GM12801 (cell line): ENCODE data around the gene P2RX5.

Experiments
- TF ChIP-seq, protein P1 (sequence below): IDR thresholded peaks from one replicate; pipeline ENCODE4 v1.5.1; 2011; ENCODE audit warnings: control low read depth; ENCODE audit not compliant: insufficient read length; ENCODE audit errors: extremely low read depth

The P2RX5 gene

DNA sequence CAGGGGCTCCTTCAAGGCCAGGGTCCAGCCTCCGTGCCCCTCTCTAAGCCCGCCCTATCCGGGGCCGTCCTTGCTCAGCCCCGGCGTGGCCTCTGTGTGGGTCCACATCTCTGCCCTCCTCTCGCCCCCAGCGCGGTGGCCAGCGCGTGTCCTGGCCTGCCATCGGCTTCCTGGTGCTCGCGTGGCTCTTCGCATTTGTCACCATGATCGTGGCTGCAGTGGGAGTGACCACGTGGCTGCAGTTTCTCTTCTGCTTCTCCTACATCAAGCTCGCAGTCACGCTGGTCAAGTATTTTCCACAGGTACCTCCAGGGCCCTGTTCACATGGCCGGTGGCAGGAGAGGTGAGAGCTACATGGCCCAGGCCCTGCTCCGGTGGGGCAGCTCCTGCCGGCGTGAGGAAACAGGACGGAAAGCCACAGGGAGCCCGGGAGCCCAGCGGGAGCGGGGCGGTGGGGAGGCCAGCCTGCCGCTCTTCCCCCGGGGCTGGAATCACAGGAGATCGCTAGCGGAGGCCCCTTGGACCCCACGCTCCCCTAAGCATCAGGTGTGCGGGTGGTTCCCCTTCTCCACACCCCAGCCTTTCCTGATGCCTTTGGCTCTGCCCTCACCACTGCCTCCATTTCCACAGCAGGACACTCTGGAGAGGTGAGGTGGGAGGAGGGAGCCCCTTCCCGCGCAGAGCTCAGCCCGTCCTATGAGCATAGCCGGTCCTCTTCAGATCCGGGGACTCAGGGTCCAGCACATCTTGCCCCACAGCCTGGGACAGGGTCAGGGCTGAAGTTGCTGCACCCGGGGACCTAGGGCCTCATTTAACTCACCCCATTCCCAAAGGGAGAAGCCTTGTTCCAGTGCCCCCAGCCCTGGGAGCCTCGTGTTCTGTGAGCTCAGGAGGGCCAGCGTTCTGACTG lies 37.8 kb downstream of the P2RX5 start:
- TF ChIP-seq, protein P1, sequence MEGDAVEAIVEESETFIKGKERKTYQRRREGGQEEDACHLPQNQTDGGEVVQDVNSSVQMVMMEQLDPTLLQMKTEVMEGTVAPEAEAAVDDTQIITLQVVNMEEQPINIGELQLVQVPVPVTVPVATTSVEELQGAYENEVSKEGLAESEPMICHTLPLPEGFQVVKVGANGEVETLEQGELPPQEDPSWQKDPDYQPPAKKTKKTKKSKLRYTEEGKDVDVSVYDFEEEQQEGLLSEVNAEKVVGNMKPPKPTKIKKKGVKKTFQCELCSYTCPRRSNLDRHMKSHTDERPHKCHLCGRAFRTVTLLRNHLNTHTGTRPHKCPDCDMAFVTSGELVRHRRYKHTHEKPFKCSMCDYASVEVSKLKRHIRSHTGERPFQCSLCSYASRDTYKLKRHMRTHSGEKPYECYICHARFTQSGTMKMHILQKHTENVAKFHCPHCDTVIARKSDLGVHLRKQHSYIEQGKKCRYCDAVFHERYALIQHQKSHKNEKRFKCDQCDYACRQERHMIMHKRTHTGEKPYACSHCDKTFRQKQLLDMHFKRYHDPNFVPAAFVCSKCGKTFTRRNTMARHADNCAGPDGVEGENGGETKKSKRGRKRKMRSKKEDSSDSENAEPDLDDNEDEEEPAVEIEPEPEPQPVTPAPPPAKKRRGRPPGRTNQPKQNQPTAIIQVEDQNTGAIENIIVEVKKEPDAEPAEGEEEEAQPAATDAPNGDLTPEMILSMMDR, result no peak

- TF ChIP-seq, protein P1, result no peak
These were observed 38.4 kb downstream of the P2RX5 start for GRCh38 chr17:3657588-3657869.

- TF ChIP-seq, protein P1, result no peak
These were observed 39.0 kb downstream of the P2RX5 start for GRCh38 chr17:3656755-3657587.

- TF ChIP-seq, protein P1, result no peak
These were observed 39.6 kb downstream of the P2RX5 start for GRCh38 chr17:3656353-3656752.

- TF ChIP-seq, protein P1, result no peak
These were observed 40.2 kb downstream of the P2RX5 start for GRCh38 chr17:3655766-3656165.

DNA sequence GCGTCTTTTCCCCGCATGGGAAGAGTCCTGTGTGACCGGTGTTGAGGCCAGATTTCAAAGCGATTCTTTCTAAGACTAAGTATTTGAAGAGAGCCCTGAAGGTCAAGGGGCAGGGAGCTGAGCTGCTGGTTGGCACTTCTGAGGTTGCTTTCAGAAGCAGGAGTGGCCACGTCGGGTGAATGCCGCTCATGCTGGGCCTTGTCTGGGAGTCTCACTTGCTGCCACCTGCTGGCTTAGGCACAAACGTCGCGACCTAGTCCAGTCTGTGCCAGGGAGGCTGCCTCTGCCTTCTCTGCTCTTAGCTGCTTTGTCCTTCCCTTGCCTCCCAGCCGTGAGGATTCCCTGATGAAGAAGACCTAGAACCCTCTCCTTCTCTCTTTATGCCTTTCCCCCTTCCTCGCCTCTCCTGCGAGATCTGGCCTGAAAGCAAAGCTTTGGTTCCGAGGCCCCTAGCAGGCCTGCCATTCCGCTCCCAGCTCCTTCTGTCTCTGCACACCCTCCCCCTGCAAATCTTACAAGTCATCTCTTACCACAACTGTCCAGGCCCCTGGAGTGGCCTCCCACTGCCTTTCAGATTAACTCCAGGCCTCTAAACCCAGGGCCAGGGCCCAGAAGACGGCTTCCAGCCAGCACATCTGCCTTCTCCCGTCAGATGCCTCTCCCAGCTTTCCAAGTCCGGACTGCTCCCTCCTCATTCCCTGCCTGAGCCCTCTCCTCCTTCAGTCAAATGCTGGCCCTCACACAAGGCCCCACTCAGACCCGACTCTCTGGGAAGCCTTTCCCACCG lies 48.0 kb downstream of the P2RX5 start:
- TF ChIP-seq, protein P1, result no peak

- TF ChIP-seq, protein P1, result no peak
These were observed 48.7 kb downstream of the P2RX5 start for GRCh38 chr17:3647251-3647650.
